Gastrocnemius medialis (tissue), 4 donors: Measurements from ENCODE around the gene ALG12.

Experiments
- POLR2A ChIP-seq, 2 donors: fragments of 450-650 bp; IDR thresholded peaks; one replicate each; pipeline ENCODE4 v1.6.1; 2017; ENCODE audit warnings: antibody characterized with exemption in 2 of 2, mild to moderate bottlenecking in 2 of 2, moderate library complexity in 2 of 2
- TF ChIP-seq, protein P1 (sequence below), 5 experiments: fragments of 450-650 bp in 3 of 5; fragments of 200-600 bp in 2 of 5; sonication (generic) in 2 of 5; IDR thresholded peaks in 4 of 5; conservative IDR thresholded peaks in 1 of 5; 1 replicate in 4 of 5; 2 replicates in 1 of 5; pipeline ENCODE4 v1.5.1; 2016 to 2019; ENCODE audit warnings: antibody characterized with exemption in 5 of 5, mild to moderate bottlenecking in 3 of 5, moderate library complexity in 3 of 5

DNA sequence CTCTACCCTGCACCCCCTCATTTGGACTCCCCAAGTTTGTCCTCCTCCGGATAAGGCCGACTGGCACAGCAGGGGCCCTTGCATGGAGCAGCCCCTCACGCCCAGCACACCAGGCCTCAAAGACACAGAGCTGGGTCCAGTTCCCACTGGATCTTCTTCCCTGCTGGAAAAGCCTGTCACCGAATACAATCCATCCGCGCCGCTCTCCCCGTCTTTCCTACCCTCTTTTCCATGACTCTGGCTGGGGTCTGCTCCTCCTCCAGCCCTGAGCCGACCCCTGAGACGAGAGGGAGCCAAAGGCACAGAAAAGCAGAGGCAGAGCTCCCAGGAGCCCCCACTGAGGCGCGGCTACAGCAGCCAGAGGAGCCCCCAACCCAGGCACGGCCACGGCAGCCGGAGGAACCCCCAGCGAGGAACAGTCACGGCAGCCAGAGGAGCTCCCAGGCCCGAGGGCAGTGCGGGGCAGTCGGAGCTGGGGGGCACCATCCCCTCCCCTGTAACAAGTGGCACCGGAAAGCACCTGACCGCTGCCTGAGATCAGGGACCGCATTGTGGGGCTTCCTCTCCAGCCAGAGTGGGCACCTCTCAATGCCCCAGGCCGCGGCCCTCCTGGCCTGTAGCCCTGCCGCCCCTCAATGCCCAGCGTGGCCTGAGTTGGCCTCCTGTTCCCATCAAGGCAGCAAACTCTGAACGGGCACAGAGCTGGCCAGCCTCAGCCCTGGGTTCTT lies 12.0 kb downstream of the ALG12 start:
- TF ChIP-seq, protein P1, sequence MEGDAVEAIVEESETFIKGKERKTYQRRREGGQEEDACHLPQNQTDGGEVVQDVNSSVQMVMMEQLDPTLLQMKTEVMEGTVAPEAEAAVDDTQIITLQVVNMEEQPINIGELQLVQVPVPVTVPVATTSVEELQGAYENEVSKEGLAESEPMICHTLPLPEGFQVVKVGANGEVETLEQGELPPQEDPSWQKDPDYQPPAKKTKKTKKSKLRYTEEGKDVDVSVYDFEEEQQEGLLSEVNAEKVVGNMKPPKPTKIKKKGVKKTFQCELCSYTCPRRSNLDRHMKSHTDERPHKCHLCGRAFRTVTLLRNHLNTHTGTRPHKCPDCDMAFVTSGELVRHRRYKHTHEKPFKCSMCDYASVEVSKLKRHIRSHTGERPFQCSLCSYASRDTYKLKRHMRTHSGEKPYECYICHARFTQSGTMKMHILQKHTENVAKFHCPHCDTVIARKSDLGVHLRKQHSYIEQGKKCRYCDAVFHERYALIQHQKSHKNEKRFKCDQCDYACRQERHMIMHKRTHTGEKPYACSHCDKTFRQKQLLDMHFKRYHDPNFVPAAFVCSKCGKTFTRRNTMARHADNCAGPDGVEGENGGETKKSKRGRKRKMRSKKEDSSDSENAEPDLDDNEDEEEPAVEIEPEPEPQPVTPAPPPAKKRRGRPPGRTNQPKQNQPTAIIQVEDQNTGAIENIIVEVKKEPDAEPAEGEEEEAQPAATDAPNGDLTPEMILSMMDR (IDR thresholded peaks at IDR 0.05 in 4 of 5, conservative IDR thresholded peaks at IDR 0.05 in 1 of 5) = no peak
- no peak for TF ChIP-seq POLR2A (IDR thresholded peaks at IDR 0.05)
